ENCODE data around the gene TRPV5.

Gene TRPV5

GRCh38 chr7:142868188-142868985 is 65.2 kb downstream of the TRPV5 start:
- DNase-seq = no peak

- no peak for DNase-seq
Measured at GRCh38 chr7:142867398-142868187, 66.0 kb downstream of the TRPV5 start.

GRCh38 chr7:142867097-142867378 is 66.5 kb downstream of the TRPV5 start:
- DNase-seq = no peak

- DNase-seq = peak; percentile 45 to 50
Measured at GRCh38 chr7:142866361-142867096, 67.0 kb downstream of the TRPV5 start.

GRCh38 chr7:142865766-142866165 is 67.8 kb downstream of the TRPV5 start:
- no peak for DNase-seq

GRCh38 chr7:142864980-142865747 is 68.4 kb downstream of the TRPV5 start:
- no peak for DNase-seq

GRCh38 chr7:142863891-142864685 is 69.5 kb downstream of the TRPV5 start:
- no peak for DNase-seq

GRCh38 chr7:142862786-142863400 is 70.7 kb downstream of the TRPV5 start:
- no peak for DNase-seq

GRCh38 chr7:142862351-142862750 is 71.2 kb downstream of the TRPV5 start:
- DNase-seq = no peak

GRCh38 chr7:142860968-142861367 is 72.6 kb downstream of the TRPV5 start:
- DNase-seq = no peak

GRCh38 chr7:142859829-142860228 is 73.7 kb downstream of the TRPV5 start:
- DNase-seq = no peak

- DNase-seq = no peak
Measured at GRCh38 chr7:142859411-142859810, 74.1 kb downstream of the TRPV5 start.
